ENCODE data around the gene TAAR9.
A peak's percentile ranks its signal among the peaks of the same experiment; 100 is the strongest.
"Not testable (repeated sequence)": the region's sequence is repeated elsewhere in the genome, so short reads cannot be mapped to it uniquely, and the experiment has no call there.

TAAR9 gene

GRCh38 chr6:132515386-132515785 lies 22.7 kb upstream of the TAAR9 start:
- DNase-seq: no peak

- DNase-seq: no peak
Measured at GRCh38 chr6:132520953-132521352, 17.1 kb upstream of the TAAR9 start.

- DNase-seq: no peak
Measured at GRCh38 chr6:132524646-132525045, 13.4 kb upstream of the TAAR9 start.

- no peak for DNase-seq
Measured at GRCh38 chr6:132525866-132526265, 12.2 kb upstream of the TAAR9 start.

GRCh38 chr6:132526461-132526860 lies 11.6 kb upstream of the TAAR9 start:
- no peak for DNase-seq

- no peak for DNase-seq
Measured at GRCh38 chr6:132527791-132528190, 10.3 kb upstream of the TAAR9 start.

GRCh38 chr6:132530293-132530974 lies 7.6 kb upstream of the TAAR9 start:
- DNase-seq: peak; percentile 81

GRCh38 chr6:132534546-132534945 lies 3.5 kb upstream of the TAAR9 start:
- not testable (repeated sequence) for DNase-seq

- DNase-seq: no peak
Measured at GRCh38 chr6:132537145-132537544, 932 bp upstream of the TAAR9 start.

- DNase-seq: no peak
Measured at GRCh38 chr6:132544826-132545225, 6.7 kb downstream of the TAAR9 start.

- DNase-seq: no peak
Measured at GRCh38 chr6:132548746-132549463, 10.8 kb downstream of the TAAR9 start.

GRCh38 chr6:132551214-132551613 lies 13.1 kb downstream of the TAAR9 start:
- no peak for DNase-seq

GRCh38 chr6:132552372-132552771 lies 14.3 kb downstream of the TAAR9 start, which contains the start of gene TAAR8:
TSS of gene TAAR8 (plus strand) at chr6:132552672. CDS start at chr6:132552693, 21 bp downstream.
- no peak for DNase-seq

- DNase-seq: not testable (repeated sequence)
Measured at GRCh38 chr6:132560087-132560486, 22.0 kb downstream of the TAAR9 start.

- no peak for DNase-seq
Measured at GRCh38 chr6:132566404-132566803, 28.3 kb downstream of the TAAR9 start.

- no peak for DNase-seq
Measured at GRCh38 chr6:132567566-132567965, 29.5 kb downstream of the TAAR9 start.

- no peak for DNase-seq
Measured at GRCh38 chr6:132568611-132569010, 30.5 kb downstream of the TAAR9 start.

- DNase-seq: no peak
Measured at GRCh38 chr6:132569170-132569569, 31.1 kb downstream of the TAAR9 start.

GRCh38 chr6:132570221-132570777 lies 32.2 kb downstream of the TAAR9 start, which contains the start of gene TAAR6:
TSS of gene TAAR6 (plus strand) at chr6:132570322. CDS start at chr6:132570322, 0 bp downstream.
- no peak for DNase-seq

GRCh38 chr6:132571774-132572173 lies 33.7 kb downstream of the TAAR9 start:
- no peak for DNase-seq

- DNase-seq: no peak
Measured at GRCh38 chr6:132584698-132585097, 46.6 kb downstream of the TAAR9 start.

GRCh38 chr6:132587424-132587823 lies 49.3 kb downstream of the TAAR9 start:
- no peak for DNase-seq
